ENCODE results near the gene TNS1. TPM values are rescaled to one million over a fixed set of nuclear protein-coding genes. Genes with fewer than 3 reads are reported as not detected.
A peak's percentile ranks its signal among the peaks of the same experiment; 100 is the strongest.

Gene TNS1
- total RNA-seq, 4 donors from 2014 or later: 461 to 648 (median 565) TPM

GRCh38 chr2:218009765-218010139, 7.0 kb upstream of the TNS1 start:
- no peaks in the 10 kb centered on the region for H3K36me3 ChIP-seq
- DNase-seq (ENCODE audit: low spot score in 2 of 2): no peak
- peak overlapping the region in 1 of 4 donors; percentile 4 for H3K27ac ChIP-seq
- H3K4me3 ChIP-seq: peak overlapping the region; percentile 30 to 52 (median 46)
- peaks cover 0 to 33% (median 10%) of the 10 kb centered on the region in 4 donors for H3K4me1 ChIP-seq
- no peak for TF ChIP-seq POLR2A (IDR thresholded peaks at IDR 0.05)
- TF ChIP-seq, protein P1, sequence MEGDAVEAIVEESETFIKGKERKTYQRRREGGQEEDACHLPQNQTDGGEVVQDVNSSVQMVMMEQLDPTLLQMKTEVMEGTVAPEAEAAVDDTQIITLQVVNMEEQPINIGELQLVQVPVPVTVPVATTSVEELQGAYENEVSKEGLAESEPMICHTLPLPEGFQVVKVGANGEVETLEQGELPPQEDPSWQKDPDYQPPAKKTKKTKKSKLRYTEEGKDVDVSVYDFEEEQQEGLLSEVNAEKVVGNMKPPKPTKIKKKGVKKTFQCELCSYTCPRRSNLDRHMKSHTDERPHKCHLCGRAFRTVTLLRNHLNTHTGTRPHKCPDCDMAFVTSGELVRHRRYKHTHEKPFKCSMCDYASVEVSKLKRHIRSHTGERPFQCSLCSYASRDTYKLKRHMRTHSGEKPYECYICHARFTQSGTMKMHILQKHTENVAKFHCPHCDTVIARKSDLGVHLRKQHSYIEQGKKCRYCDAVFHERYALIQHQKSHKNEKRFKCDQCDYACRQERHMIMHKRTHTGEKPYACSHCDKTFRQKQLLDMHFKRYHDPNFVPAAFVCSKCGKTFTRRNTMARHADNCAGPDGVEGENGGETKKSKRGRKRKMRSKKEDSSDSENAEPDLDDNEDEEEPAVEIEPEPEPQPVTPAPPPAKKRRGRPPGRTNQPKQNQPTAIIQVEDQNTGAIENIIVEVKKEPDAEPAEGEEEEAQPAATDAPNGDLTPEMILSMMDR (IDR thresholded peaks at IDR 0.05): no peak
- TF ChIP-seq EP300 (IDR thresholded peaks at IDR 0.05): no peak
- no peaks in the 10 kb centered on the region for H3K9me3 ChIP-seq
- peaks cover 0 to 33% of the 10 kb centered on the region in 2 donors for H3K27me3 ChIP-seq
- WGBS, 2 donors: 6 to 9% methylated on average over 15 to 20 of the region's 20 CpGs

- peak overlapping the region in 1 of 4 donors; percentile 4 for H3K27ac ChIP-seq
- peaks cover 0 to 33% of the 10 kb centered on the region in 2 donors for H3K27me3 ChIP-seq
- no peak for DNase-seq (ENCODE audit: low spot score in 2 of 2)
- H3K36me3 ChIP-seq: no peaks in the 10 kb centered on the region
- WGBS, 2 donors: 26 to 37% methylated on average over 8 of the region's 8 CpGs
- peaks cover 0 to 36% (median 10%) of the 10 kb centered on the region in 4 donors for H3K4me1 ChIP-seq
- H3K9me3 ChIP-seq: no peaks in the 10 kb centered on the region
- TF ChIP-seq, protein P1 (IDR thresholded peaks at IDR 0.05): no peak
- TF ChIP-seq EP300 (IDR thresholded peaks at IDR 0.05) (no peak), POLR2A (IDR thresholded peaks at IDR 0.05) (no peak)
- peak overlapping the region in 1 of 4 donors; percentile 51 for H3K4me3 ChIP-seq
Measured at GRCh38 chr2:218009231-218009630, 6.4 kb upstream of the TNS1 start.

GRCh38 chr2:218008060-218009040, 5.6 kb upstream of the TNS1 start:
- Histone ChIP-seq H3K27ac (peak overlapping the region in 1 of 4 donors; percentile 19), H3K27me3 (peaks cover 0 to 33% of the 10 kb centered on the region in 2 donors), H3K9me3 (no peaks in the 10 kb centered on the region), H3K4me1 (peaks cover 0 to 44% (median 18%) of the 10 kb centered on the region in 4 donors), H3K4me3 (no peak overlapping the region), H3K36me3 (no peaks in the 10 kb centered on the region)
- no peak for TF ChIP-seq POLR2A (IDR thresholded peaks at IDR 0.05)
- no peak for TF ChIP-seq EP300 (IDR thresholded peaks at IDR 0.05)
- TF ChIP-seq, protein P1 (IDR thresholded peaks at IDR 0.05): no peak
- no peak for DNase-seq (ENCODE audit: low spot score in 2 of 2)
- WGBS, 2 donors: 68 to 78% methylated on average over 12 of the region's 12 CpGs

GRCh38 chr2:218006741-218007140, 3.9 kb upstream of the TNS1 start:
- peaks cover 0 to 54% (median 23%) of the 10 kb centered on the region in 4 donors for H3K4me1 ChIP-seq
- no peak for TF ChIP-seq POLR2A (IDR thresholded peaks at IDR 0.05)
- no peak for TF ChIP-seq EP300 (IDR thresholded peaks at IDR 0.05)
- TF ChIP-seq, protein P1 (IDR thresholded peaks at IDR 0.05): no peak
- H3K4me3 ChIP-seq: no peak overlapping the region
- no peak for DNase-seq (ENCODE audit: low spot score in 2 of 2)
- no peaks in the 10 kb centered on the region for H3K36me3 ChIP-seq
- peaks cover 0 to 33% of the 10 kb centered on the region in 2 donors for H3K27me3 ChIP-seq
- H3K27ac ChIP-seq: no peak overlapping the region
- WGBS, 2 donors: 90 to 92% methylated on average over 4 of the region's 4 CpGs
- no peaks in the 10 kb centered on the region for H3K9me3 ChIP-seq

DNA sequence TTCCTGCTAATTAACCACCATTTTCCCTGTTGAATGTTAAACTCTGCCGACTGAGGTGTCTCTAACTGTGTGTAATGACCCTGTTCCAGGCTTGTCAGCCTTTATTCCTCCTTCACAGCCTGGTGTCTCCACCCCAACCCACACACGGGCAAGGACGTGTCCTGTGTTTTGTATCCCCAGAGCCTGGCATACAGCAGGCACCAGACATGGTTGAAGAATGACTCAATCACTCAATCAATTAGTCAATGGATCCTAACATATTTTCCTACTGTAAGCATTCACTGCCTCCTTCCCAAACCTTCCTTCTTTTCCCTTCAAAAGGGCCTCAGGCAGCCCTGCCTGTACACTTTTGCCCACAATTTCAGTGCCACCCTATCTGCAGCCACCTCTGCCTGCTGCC, 2.7 kb upstream of the TNS1 start:
- H3K9me3 ChIP-seq: no peaks in the 10 kb centered on the region
- peaks cover 0 to 45% (median 23%) of the 10 kb centered on the region in 4 donors for H3K4me1 ChIP-seq
- no peaks in the 10 kb centered on the region for H3K36me3 ChIP-seq
- H3K4me3 ChIP-seq: no peak overlapping the region
- 86 to 88% methylated on average over 3 of the region's 3 CpGs for WGBS, 2 donors
- DNase-seq (ENCODE audit: low spot score in 2 of 2): no peak
- H3K27ac ChIP-seq: peak overlapping the region in 2 of 4 donors; percentile 43 to 86
- H3K27me3 ChIP-seq: peaks cover 0 to 25% of the 10 kb centered on the region in 2 donors
- TF ChIP-seq EP300 (IDR thresholded peaks at IDR 0.05) (no peak), POLR2A (IDR thresholded peaks at IDR 0.05) (no peak)
- TF ChIP-seq, protein P1 (IDR thresholded peaks at IDR 0.05): no peak

Measured in tibial nerve (tissue), 4 donors.